Measurements from ENCODE around the gene GATAD2B.

GATAD2B gene

GRCh38 chr1:153951801-153952200 is 29.0 kb upstream of the GATAD2B start:
- no peak for DNase-seq (ENCODE audit: low spot score)

- no peak for DNase-seq (ENCODE audit: low spot score)
These were observed 28.4 kb upstream of the GATAD2B start for GRCh38 chr1:153951183-153951582.

GRCh38 chr1:153946622-153947241 is 24.0 kb upstream of the GATAD2B start, which contains the start of gene DENND4B:
DENND4B (minus strand) TSS chr1:153946718; CDS start chr1:153944374, 2,344 bp downstream.
- peak; percentile 91 for DNase-seq (ENCODE audit: low spot score)

- DNase-seq (ENCODE audit: low spot score) = peak; percentile 94
These were observed 23.2 kb upstream of the GATAD2B start for GRCh38 chr1:153945795-153946621.

GRCh38 chr1:153945131-153945794 is 22.5 kb upstream of the GATAD2B start:
- peak; percentile 87 for DNase-seq (ENCODE audit: low spot score)

GRCh38 chr1:153944827-153945117 is 22.0 kb upstream of the GATAD2B start:
- no peak for DNase-seq (ENCODE audit: low spot score)

GRCh38 chr1:153944005-153944826 is 21.4 kb upstream of the GATAD2B start:
- no peak for DNase-seq (ENCODE audit: low spot score)

GRCh38 chr1:153942766-153943549 is 20.2 kb upstream of the GATAD2B start:
- no peak for DNase-seq (ENCODE audit: low spot score)

GRCh38 chr1:153941826-153942725 is 19.3 kb upstream of the GATAD2B start:
- DNase-seq (ENCODE audit: low spot score) = no peak

GRCh38 chr1:153940756-153941155 is 18.0 kb upstream of the GATAD2B start:
- DNase-seq (ENCODE audit: low spot score) = no peak

GRCh38 chr1:153939476-153939875 is 16.7 kb upstream of the GATAD2B start:
- no peak for DNase-seq (ENCODE audit: low spot score)

- DNase-seq (ENCODE audit: low spot score) = no peak
These were observed 16.2 kb upstream of the GATAD2B start for GRCh38 chr1:153938996-153939395.

- no peak for DNase-seq (ENCODE audit: low spot score)
These were observed 14.6 kb upstream of the GATAD2B start for GRCh38 chr1:153937331-153937730.

GRCh38 chr1:153936011-153936802 is 13.4 kb upstream of the GATAD2B start:
- DNase-seq (ENCODE audit: low spot score) = no peak

GRCh38 chr1:153934746-153935145 is 12.0 kb upstream of the GATAD2B start:
- no peak for DNase-seq (ENCODE audit: low spot score)

- no peak for DNase-seq (ENCODE audit: low spot score)
These were observed 11.2 kb upstream of the GATAD2B start for GRCh38 chr1:153933955-153934354.

- no peak for DNase-seq (ENCODE audit: low spot score)
These were observed 10.7 kb upstream of the GATAD2B start for GRCh38 chr1:153933430-153933829.

- no peak for DNase-seq (ENCODE audit: low spot score)
These were observed 9.7 kb upstream of the GATAD2B start for GRCh38 chr1:153932156-153933131.
